ENCODE results near the gene CACYBP. TPM values are rescaled to one million over a fixed set of nuclear protein-coding genes. Genes with fewer than 3 reads are reported as not detected.

Gene CACYBP
- total and polyA plus RNA-seq, 2 donors (not counting 3 experiments of a cell fraction or from before 2014, with no cell fraction given): 29.5 to 149 TPM

DNA sequence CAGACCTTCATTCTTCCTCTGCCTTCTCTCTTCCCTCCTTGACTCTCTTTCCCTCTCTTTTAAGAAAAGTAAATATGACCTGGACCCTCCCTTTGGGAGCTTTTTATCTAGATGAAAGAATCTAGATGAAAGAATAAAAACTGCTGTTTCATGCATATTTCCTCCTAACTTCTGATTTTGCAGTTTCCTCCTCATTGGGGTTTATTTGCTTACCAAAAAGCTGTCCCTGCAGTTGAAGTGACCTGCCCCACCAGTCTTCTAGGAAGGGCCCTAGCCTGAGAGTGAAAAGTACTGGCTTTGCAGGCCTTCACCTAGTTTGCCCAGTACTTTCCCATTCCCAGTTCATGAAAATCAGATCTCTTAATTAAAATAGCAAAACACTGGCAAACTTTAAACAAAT is 28.3 kb upstream of the CACYBP start:
- H3K9me3 ChIP-seq (replicated peaks; ENCODE audit: control insufficient read depth, insufficient read depth, low read length): no peaks in the 10 kb centered on the region
- ChIA-PET CTCF (interaction anchor here (1.3 kb wide), 1 partner anchor 11 kb away, joined by 3 read pairs; no protein-coding TSS in a partner anchor), POLR2A (no interaction called here)
- TF ChIP-seq JUN (IDR thresholded peaks at IDR 0.05; ENCODE audit: borderline replicate concordance, insufficient read depth, insufficient read length, low read depth) (no peak), POLR2AphosphoS5 (IDR thresholded peaks at IDR 0.05; ENCODE audit: insufficient read depth, low read depth, low read length) (no peak), POLR2A (IDR thresholded peaks at IDR 0.05; ENCODE audit: low read depth, low read length) (no peak), GATA2 (IDR thresholded peaks at IDR 0.05; ENCODE audit: insufficient read depth, insufficient read length, low read depth, low read length) (no peak), MYC (IDR thresholded peaks at IDR 0.05; ENCODE audit: low read depth, low read length) (no peak), EZH2 (IDR thresholded peaks at IDR 0.05; ENCODE audit: borderline replicate concordance, low read depth, low read length, severe bottlenecking) (no peak), FOS (IDR thresholded peaks at IDR 0.05; ENCODE audit: borderline replicate concordance, insufficient read depth, low read length) (no peak)
- TF ChIP-seq, protein P1, sequence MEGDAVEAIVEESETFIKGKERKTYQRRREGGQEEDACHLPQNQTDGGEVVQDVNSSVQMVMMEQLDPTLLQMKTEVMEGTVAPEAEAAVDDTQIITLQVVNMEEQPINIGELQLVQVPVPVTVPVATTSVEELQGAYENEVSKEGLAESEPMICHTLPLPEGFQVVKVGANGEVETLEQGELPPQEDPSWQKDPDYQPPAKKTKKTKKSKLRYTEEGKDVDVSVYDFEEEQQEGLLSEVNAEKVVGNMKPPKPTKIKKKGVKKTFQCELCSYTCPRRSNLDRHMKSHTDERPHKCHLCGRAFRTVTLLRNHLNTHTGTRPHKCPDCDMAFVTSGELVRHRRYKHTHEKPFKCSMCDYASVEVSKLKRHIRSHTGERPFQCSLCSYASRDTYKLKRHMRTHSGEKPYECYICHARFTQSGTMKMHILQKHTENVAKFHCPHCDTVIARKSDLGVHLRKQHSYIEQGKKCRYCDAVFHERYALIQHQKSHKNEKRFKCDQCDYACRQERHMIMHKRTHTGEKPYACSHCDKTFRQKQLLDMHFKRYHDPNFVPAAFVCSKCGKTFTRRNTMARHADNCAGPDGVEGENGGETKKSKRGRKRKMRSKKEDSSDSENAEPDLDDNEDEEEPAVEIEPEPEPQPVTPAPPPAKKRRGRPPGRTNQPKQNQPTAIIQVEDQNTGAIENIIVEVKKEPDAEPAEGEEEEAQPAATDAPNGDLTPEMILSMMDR (IDR thresholded peaks at IDR 0.05; ENCODE audit: extremely low read depth in 1 of 2, insufficient read depth in 1 of 2, low read depth in 1 of 2, low read length in 2 of 2): no peak
- TF ChIP-seq, protein P2, sequence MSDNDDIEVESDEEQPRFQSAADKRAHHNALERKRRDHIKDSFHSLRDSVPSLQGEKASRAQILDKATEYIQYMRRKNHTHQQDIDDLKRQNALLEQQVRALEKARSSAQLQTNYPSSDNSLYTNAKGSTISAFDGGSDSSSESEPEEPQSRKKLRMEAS (IDR thresholded peaks at IDR 0.05; ENCODE audit: insufficient read depth, insufficient read length): no peak
- H3K4me2 ChIP-seq (ENCODE audit: insufficient read depth, low read length): no peak overlapping the region
- H4K20me1 ChIP-seq (replicated peaks; ENCODE audit: control insufficient read depth, extremely low read depth, insufficient read depth, low read length): no peaks in the 10 kb centered on the region
- H3K27ac ChIP-seq (ENCODE audit: insufficient read depth, low read depth, low read length): no peak overlapping the region
- H3K36me3 ChIP-seq (ENCODE audit: control insufficient read depth in 2 of 2, extremely low read depth in 1 of 2, insufficient read depth in 2 of 2, low read length in 2 of 2): no peaks in the 10 kb centered on the region
- H3K27me3 ChIP-seq (ENCODE audit: control insufficient read depth in 2 of 2, insufficient read depth in 2 of 2, low read length in 2 of 2): no peaks in the 10 kb centered on the region
- BruUV-seq (replicated peaks): no TSS peak
- H2AFZ ChIP-seq (ENCODE audit: low read depth, low read length): no peak overlapping the region
- H3K9ac ChIP-seq (replicated peaks; ENCODE audit: extremely low read depth, insufficient read depth, low read length): no peak overlapping the region
- H3K4me1 ChIP-seq (ENCODE audit: control insufficient read depth, extremely low read depth, insufficient read depth, low read length): peaks cover 28% of the 10 kb centered on the region
- no peak overlapping the region for H3K4me3 ChIP-seq (replicated peaks in 1 of 3; ENCODE audit: insufficient read depth in 1 of 3, low read depth in 1 of 3, low read length in 3 of 3)
- DNase-seq (ENCODE audit: low read depth, low spot score) (no peak), FAIRE-seq (no peak)
- dilution Hi-C loops (cut with MboI; ENCODE audit: extremely low pct_ligation_motif_present, low sequenced_read_pairs) (no loop called here), intact Hi-C loops (cut with micrococcal nuclease) (no loop called here)
- no peaks in the 10 kb centered on the region for H3K79me2 ChIP-seq (ENCODE audit: control insufficient read depth, insufficient read depth, low read length)
- H3K9me1 ChIP-seq (replicated peaks; ENCODE audit: control insufficient read depth, extremely low read depth, insufficient read depth, low read length): no peaks in the 10 kb centered on the region
